GM19452 (cell line): ENCODE data around the gene ADGRD1.

Experiments
- ATAC-seq: cut with Tn5 transposase; IDR thresholded peaks from one replicate; pipeline ENCODE4 v1.9.1; 2021; ENCODE audit not compliant: unreplicated experiment

The ADGRD1 gene

GRCh38 chr12:131040491-131040890, 86.8 kb downstream of the ADGRD1 start:
- no peak for ATAC-seq

- no peak for ATAC-seq
Observed at GRCh38 chr12:131041216-131041967, 87.7 kb downstream of the ADGRD1 start.

GRCh38 chr12:131041968-131042833, 88.5 kb downstream of the ADGRD1 start:
- no peak for ATAC-seq

- ATAC-seq, result no peak
Observed at GRCh38 chr12:131042834-131043245, 89.1 kb downstream of the ADGRD1 start.

GRCh38 chr12:131043401-131043871, 89.7 kb downstream of the ADGRD1 start:
- ATAC-seq, result no peak

- ATAC-seq, result no peak
Observed at GRCh38 chr12:131044136-131044535, 90.4 kb downstream of the ADGRD1 start.

- ATAC-seq, result no peak
Observed at GRCh38 chr12:131044760-131045381, 91.2 kb downstream of the ADGRD1 start.

- no peak for ATAC-seq
Observed at GRCh38 chr12:131045705-131046460, 92.2 kb downstream of the ADGRD1 start.

- no peak for ATAC-seq
Observed at GRCh38 chr12:131046813-131047788, 93.4 kb downstream of the ADGRD1 start.

- no peak for ATAC-seq
Observed at GRCh38 chr12:131047789-131048610, 94.3 kb downstream of the ADGRD1 start.

GRCh38 chr12:131048611-131048990, 94.9 kb downstream of the ADGRD1 start:
- no peak for ATAC-seq

- ATAC-seq, result no peak
Observed at GRCh38 chr12:131049002-131049401, 95.3 kb downstream of the ADGRD1 start.

GRCh38 chr12:131049549-131050339, 96.0 kb downstream of the ADGRD1 start:
- no peak for ATAC-seq

- ATAC-seq, result no peak
Observed at GRCh38 chr12:131050463-131051154, 96.9 kb downstream of the ADGRD1 start.

GRCh38 chr12:131051155-131051473, 97.4 kb downstream of the ADGRD1 start:
- no peak for ATAC-seq

- no peak for ATAC-seq
Observed at GRCh38 chr12:131052063-131052781, 98.5 kb downstream of the ADGRD1 start.

- no peak for ATAC-seq
Observed at GRCh38 chr12:131052929-131053328, 99.2 kb downstream of the ADGRD1 start.
